Erythroblast (primary cell): ENCODE results near the gene STAB2.

Experiments
- GATA1 ChIP-seq: IDR thresholded peaks from 2 replicates; pipeline ENCODE4 v1.6.1; 2011; ENCODE audit warnings: low read depth, mild to moderate bottlenecking, control low read depth, low read length, moderate library complexity
- POLR2A ChIP-seq: IDR thresholded peaks from 2 replicates; pipeline ENCODE4 v1.6.1; 2011; ENCODE audit warnings: mild to moderate bottlenecking, low read length

DNA sequence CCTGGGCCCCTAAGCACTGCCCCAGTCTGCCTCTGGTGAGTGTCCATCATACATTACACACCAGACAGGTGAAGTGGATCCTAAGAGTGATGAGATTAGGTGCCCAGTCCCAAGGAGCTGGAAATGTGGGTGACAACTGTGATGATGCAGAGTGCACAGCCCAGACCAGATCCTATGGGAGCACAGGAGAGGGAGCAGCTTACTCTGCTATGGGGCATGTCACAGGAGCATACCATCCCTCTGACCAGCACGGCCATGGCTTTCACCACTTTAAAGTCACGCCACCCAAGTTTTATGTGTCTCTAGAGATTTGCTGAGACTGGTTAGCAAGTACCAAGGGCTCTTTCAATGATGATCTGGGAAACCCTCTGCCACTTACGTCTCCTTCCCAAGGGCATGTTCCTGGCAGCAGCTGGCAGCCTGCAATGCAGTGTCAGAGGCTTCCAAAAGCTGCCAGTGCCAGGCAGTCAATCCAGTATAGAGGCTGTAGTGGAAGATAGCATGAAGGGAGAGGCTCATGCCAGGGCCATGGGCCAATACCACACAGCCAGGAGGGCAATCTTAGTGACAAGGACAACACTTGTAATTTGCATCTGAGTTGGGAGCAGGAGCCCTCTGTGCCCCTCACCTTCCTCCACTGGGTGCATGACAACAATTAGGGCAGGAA is 40.2 kb downstream of the STAB2 start:
- no peak for TF ChIP-seq POLR2A
- no peak for TF ChIP-seq GATA1
